COLO668 (cell line): Measurements from ENCODE around the gene PEAK1.
A peak's percentile ranks its signal among the peaks of the same experiment; 100 is the strongest.

Experiments used
- DNase-seq: peaks from one replicate; lab custom pipeline; 2025; ENCODE audit not compliant: unreplicated experiment; lab: John Stamatoyannopoulos, UW

PEAK1 gene

GRCh38 chr15:77419836-77420609 lies at the start of gene PEAK1:
Gene PEAK1 (minus strand): TSS chr15:77420104. CDS start chr15:77181926, 238,178 bp downstream.
- DNase-seq, result peak; percentile 99

GRCh38 chr15:77468896-77469295 lies 49.0 kb upstream of the PEAK1 start:
- no peak for DNase-seq

GRCh38 chr15:77466521-77466920 lies 46.6 kb upstream of the PEAK1 start:
- DNase-seq, result no peak

- no peak for DNase-seq
Observed at GRCh38 chr15:77464129-77464865, 44.4 kb upstream of the PEAK1 start.

- DNase-seq, result no peak
Observed at GRCh38 chr15:77461486-77461885, 41.6 kb upstream of the PEAK1 start.

GRCh38 chr15:77459031-77459430 lies 39.1 kb upstream of the PEAK1 start:
- no peak for DNase-seq

GRCh38 chr15:77457905-77458265 lies 38.0 kb upstream of the PEAK1 start:
- DNase-seq, result no peak

- no peak for DNase-seq
Observed at GRCh38 chr15:77457191-77457904, 37.4 kb upstream of the PEAK1 start.

- no peak for DNase-seq
Observed at GRCh38 chr15:77456746-77457145, 36.8 kb upstream of the PEAK1 start.

GRCh38 chr15:77455696-77456321 lies 35.9 kb upstream of the PEAK1 start:
- no peak for DNase-seq

- no peak for DNase-seq
Observed at GRCh38 chr15:77454951-77455350, 35.0 kb upstream of the PEAK1 start.

- DNase-seq, result no peak
Observed at GRCh38 chr15:77454265-77454664, 34.4 kb upstream of the PEAK1 start.

GRCh38 chr15:77446840-77447390 lies 27.0 kb upstream of the PEAK1 start:
- DNase-seq, result no peak

GRCh38 chr15:77440378-77440999 lies 20.6 kb upstream of the PEAK1 start:
- no peak for DNase-seq

GRCh38 chr15:77437264-77437663 lies 17.4 kb upstream of the PEAK1 start:
- no peak for DNase-seq

- no peak for DNase-seq
Observed at GRCh38 chr15:77436822-77437221, 16.9 kb upstream of the PEAK1 start.

GRCh38 chr15:77430652-77431051 lies 10.7 kb upstream of the PEAK1 start:
- no peak for DNase-seq

- no peak for DNase-seq
Observed at GRCh38 chr15:77430213-77430612, 10.3 kb upstream of the PEAK1 start.

- no peak for DNase-seq
Observed at GRCh38 chr15:77426871-77427270, 7.0 kb upstream of the PEAK1 start.

GRCh38 chr15:77426377-77426776 lies 6.5 kb upstream of the PEAK1 start:
- no peak for DNase-seq

- no peak for DNase-seq
Observed at GRCh38 chr15:77425104-77425503, 5.2 kb upstream of the PEAK1 start.
